ENCODE measurements around the gene IPO8.
"Not testable (repeated sequence)": the region's sequence is repeated elsewhere in the genome, so short reads cannot be mapped to it uniquely, and the experiment has no call there.

Gene IPO8

GRCh38 chr12:30691122-30691879 lies 4.4 kb downstream of the IPO8 start:
- DNase-seq (ENCODE audit: extremely low spot score, insufficient read length, low read depth): no peak
- no peak for FAIRE-seq

DNA sequence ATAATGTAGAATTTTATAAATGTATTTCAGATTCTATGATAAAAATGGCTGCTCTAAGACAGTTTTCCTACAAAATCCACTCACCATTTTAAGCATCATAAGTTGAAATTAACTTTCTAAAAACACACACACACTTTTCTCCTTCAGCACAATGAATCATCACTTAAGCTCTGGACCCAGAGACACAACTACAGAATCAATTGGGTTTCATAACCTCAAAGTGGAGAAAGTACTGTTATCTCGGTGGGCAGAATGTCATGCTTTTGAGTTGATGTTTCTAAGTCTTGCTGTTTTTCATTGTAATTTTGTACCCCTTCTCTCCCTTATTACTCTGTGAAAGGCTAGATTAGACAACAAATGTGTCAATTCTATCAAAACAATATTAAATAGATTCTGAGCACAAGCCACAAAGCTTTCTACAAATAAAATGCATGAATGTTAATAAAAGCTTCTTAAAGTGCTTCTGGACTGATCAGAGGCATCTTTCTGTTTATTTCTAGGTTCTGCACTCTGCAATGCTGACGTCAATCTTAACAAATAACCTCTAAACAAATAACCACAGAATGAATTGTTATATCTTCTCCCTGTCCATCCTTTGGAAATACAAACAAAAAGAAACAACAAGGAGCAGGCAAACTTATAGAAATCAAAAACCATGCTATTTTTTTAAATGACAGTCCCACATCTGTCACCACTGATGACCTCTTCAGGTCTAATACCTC lies 8.2 kb downstream of the IPO8 start:
- FAIRE-seq: no peak

DNA sequence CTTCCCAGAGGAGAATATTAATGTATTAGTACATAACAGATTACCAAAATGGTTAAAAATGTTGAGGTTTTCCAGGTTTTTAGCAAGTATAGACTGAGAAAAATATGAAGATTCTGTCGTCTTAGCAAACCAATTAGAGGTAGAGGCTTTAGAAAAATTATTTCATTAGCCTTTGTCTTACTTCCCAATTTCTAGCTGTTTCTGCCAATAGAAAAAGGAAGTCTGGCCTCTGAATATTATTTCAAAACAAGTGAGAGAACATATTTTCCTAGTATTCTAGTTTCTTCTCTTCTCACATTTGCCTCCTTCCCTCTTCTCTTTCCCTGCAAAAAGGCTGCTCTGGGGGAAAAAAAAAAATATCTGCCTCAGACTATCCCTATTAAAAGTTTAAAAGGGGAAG lies 16.4 kb downstream of the IPO8 start:
- FAIRE-seq (no peak), DNase-seq (ENCODE audit: extremely low spot score, insufficient read length, low read depth) (no peak)

More for the DNA sequence above, 8.2 kb downstream of the IPO8 start:
- DNase-seq (ENCODE audit: extremely low spot score, insufficient read length, low read depth): no peak

- DNase-seq (ENCODE audit: extremely low spot score, insufficient read length, low read depth): no peak
- FAIRE-seq: no peak
Measured at GRCh38 chr12:30678221-30678620, 17.4 kb downstream of the IPO8 start.

DNA sequence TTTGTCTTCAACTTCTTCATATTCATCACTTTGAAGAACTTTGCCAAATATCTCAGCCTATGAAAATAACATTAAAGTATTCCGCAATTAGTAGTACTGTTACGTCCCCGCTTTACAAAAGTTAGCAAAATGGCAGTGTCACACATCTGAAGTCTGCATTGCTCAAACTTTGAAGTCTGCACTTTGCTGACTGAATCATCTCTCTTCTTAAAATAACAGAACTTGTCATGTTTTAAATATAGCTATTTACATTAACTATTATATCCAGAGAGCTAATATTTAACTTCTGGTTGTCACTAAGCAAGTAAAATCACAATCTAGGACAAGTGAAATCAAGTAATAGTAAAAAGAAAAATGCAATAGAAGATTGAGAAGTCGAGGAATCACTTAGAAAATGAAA lies 34.5 kb downstream of the IPO8 start:
- FAIRE-seq (no peak), DNase-seq (ENCODE audit: extremely low spot score, insufficient read length, low read depth) (no peak)

- FAIRE-seq: no peak
- no peak for DNase-seq (ENCODE audit: extremely low spot score, insufficient read length, low read depth)
Measured at GRCh38 chr12:30652034-30652696, 43.5 kb downstream of the IPO8 start.

GRCh38 chr12:30646821-30647220 lies 48.8 kb downstream of the IPO8 start:
- FAIRE-seq: no peak
- DNase-seq (ENCODE audit: extremely low spot score, insufficient read length, low read depth): no peak

- no peak for FAIRE-seq
- no peak for DNase-seq (ENCODE audit: extremely low spot score, insufficient read length, low read depth)
Measured at GRCh38 chr12:30643366-30643765, 52.3 kb downstream of the IPO8 start.

DNA sequence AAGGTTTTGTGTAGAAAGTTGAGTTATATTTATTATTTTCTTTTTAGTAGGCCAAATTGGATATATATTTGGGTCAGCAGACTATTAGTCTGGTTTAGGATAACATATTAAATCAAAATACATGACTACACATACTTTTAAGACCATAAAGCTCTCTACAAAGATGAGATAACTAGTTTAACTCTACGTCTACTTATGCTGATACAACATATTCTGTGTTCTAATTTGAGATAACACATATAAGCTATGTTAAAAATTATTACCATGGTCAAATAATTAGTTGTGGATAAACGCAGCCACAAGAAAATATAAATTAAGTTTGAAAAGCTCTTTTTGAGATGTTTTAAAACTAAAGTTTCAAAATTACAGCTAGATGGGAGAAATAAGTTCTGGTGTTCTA lies 55.3 kb downstream of the IPO8 start:
- no peak for FAIRE-seq
- DNase-seq (ENCODE audit: extremely low spot score, insufficient read length, low read depth): no peak

DNA sequence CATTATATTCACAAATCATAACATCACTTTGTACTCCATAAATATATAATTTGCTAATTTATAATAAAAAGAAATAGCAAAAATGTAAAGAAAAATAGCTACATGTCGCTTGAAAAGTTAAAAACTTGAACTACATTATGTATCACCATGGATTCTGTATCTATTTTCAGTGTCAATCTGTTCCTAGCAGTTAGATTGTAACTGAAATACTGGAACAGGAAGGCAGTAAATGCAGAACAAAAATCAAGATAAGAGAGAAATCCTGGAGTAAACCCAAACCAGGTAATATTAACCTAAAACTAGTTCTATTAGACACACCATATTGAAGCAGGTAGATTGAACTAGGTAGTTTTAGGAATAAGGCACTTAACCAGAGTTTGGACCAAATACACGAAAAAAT lies 60.3 kb downstream of the IPO8 start:
- DNase-seq (ENCODE audit: extremely low spot score, insufficient read length, low read depth) (no peak), FAIRE-seq (no peak)

DNA sequence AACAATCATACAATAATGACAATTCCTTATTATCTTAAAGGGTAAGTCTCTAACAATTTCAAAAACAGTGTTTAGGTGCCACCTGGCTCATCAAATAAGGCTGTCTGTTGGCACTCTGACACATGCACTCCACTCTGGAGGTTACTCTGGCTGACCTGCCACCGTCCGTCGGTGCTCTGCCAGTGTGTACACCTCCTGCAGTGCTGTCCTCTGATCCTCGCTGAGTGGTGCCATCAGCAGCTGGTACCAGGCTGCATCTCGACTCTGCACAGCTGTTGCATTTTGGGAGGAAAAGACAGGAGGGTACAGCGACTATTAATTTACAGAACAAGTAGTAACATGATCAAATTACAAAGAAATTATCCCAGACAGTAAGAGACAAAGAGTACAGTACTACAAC lies 63.9 kb downstream of the IPO8 start:
- FAIRE-seq (no peak), DNase-seq (ENCODE audit: extremely low spot score, insufficient read length, low read depth) (no peak)

DNA sequence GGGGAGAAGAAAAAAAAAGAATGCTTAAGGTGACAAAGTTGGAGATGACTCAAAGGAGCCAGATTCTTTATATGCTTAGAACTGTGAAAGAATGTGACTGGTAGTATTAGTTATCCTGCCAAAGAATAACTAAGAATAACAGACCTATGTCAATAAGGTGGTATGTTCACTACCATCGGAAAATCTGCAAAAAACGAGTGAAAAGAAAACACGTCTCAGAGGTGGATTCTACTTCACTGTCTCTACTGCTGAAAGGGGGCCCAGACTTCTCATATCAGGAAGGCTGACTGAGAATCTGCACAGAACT lies 64.7 kb downstream of the IPO8 start:
- FAIRE-seq (no peak), DNase-seq (ENCODE audit: extremely low spot score, insufficient read length, low read depth) (no peak)

GRCh38 chr12:30630076-30630978 lies 65.3 kb downstream of the IPO8 start:
- DNase-seq (ENCODE audit: extremely low spot score, insufficient read length, low read depth) (no peak), FAIRE-seq (no peak)

DNA sequence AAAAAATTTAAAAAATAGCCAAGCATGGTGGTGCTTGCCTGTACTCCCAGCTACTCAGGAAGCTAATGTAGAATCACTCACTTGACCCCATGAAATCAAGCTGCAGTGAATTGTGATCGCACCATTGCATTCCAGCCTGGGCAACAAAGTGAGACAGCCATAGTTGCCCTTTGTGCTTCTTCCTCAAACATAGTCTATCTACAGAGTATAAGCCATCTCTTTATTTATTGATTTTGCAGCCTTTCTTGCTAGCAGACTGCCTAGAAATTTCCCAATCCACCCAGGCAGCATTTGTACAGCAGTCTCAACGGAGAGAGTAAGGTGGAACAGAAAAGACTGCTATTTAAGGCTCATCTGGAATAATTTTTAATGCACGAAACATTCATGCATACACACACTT lies 68.8 kb downstream of the IPO8 start:
- no peak for FAIRE-seq

DNA sequence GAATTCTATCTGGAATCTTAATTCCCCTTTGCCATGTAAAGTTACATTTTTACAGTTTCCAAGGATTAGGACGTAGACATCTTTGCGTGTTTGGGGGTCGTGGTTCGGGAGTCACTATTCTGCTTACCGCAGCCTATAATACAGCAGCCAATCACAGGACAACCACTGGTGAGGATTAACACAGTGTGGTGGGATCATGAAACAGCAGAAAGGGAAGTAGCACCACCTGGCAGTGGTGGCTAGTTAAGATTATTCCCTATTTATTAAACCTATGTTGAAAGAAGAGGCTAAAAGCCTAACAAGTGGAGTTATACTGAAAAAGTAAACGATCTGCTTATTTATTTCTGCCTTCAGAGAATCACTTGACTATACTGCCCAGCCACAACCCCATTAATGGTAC lies 71.7 kb downstream of the IPO8 start:
- DNase-seq (ENCODE audit: extremely low spot score, insufficient read length, low read depth): no peak
- FAIRE-seq: no peak

More for the DNA sequence above, 68.8 kb downstream of the IPO8 start:
- no peak for DNase-seq (ENCODE audit: extremely low spot score, insufficient read length, low read depth)

DNA sequence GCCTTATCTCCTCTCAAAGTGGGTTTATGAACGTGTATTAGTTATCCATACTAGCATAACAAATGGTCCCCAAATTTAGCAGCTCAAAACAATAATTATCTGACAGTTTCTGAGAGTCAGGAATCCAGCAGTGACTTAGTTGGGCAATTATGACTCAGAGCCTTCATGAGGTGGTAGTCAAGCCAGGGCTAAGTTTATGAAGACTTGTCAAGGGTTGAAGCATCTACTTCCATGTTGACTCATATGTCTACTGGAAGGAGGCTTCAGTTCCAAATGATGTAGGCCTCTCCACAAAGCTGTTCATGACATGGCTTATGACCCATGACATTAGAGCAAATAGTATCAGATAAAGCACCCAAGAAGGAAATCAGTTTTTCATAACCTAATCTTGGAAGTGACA lies 73.2 kb downstream of the IPO8 start:
- DNase-seq (ENCODE audit: extremely low spot score, insufficient read length, low read depth) (no peak), FAIRE-seq (no peak)

DNA sequence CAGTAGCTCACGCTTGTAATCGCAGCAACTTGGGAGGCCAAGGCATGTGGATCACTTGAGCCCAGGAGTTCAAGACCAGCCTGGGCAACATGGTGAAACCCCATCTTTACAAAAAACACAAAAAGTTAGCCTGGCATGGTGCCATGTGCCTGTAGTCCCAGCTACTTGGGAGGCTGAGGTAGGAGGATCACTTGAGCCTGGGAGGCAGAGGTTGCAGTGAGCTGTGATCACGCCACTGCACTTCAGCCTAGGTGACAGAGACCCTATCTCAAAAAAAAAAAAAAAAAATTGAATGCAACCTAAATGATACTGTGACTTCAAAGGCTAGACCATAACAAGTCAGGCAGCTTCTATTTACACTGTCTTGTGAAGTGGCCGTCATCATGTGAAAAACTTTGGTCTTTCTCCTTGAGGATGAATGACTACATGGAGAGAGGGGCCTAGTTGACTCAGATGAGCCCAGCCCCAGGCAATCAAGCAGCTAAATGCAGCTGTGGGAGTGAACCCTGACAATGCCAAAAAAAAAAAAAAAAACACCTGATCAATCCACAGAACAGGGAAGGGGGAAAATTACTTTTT lies 73.9 kb downstream of the IPO8 start:
- not testable (repeated sequence) for FAIRE-seq; DNase-seq (ENCODE audit: extremely low spot score, insufficient read length, low read depth)

- FAIRE-seq (no peak), DNase-seq (ENCODE audit: extremely low spot score, insufficient read length, low read depth) (no peak)
Measured at GRCh38 chr12:30617346-30618016, 78.2 kb downstream of the IPO8 start.

GRCh38 chr12:30614031-30614430 lies 81.6 kb downstream of the IPO8 start:
- FAIRE-seq: no peak
- DNase-seq (ENCODE audit: extremely low spot score, insufficient read length, low read depth): no peak
